GM19372 (cell line): ENCODE measurements around the gene CREG2.
"Not testable (repeated sequence)": the region's sequence is repeated elsewhere in the genome, so short reads cannot be mapped to it uniquely, and the experiment has no call there.

Experiments used
- ATAC-seq: cut with Tn5 transposase; IDR thresholded peaks from one replicate; pipeline ENCODE4 v1.9.1; 2021; ENCODE audit warnings: mild to moderate bottlenecking, low read depth, moderate library complexity; ENCODE audit not compliant: unreplicated experiment

The CREG2 gene

GRCh38 chr2:101375653-101376052 is 11.7 kb downstream of the CREG2 start:
- ATAC-seq: no peak

- no peak for ATAC-seq
Observed at GRCh38 chr2:101374821-101375561, 12.3 kb downstream of the CREG2 start.

GRCh38 chr2:101372792-101373191 is 14.5 kb downstream of the CREG2 start:
- ATAC-seq: no peak

GRCh38 chr2:101371636-101372035 is 15.7 kb downstream of the CREG2 start:
- ATAC-seq: no peak

GRCh38 chr2:101369100-101369499 is 18.2 kb downstream of the CREG2 start:
- no peak for ATAC-seq

- no peak for ATAC-seq
Observed at GRCh38 chr2:101368376-101368775, 18.9 kb downstream of the CREG2 start.

- no peak for ATAC-seq
Observed at GRCh38 chr2:101367508-101367907, 19.8 kb downstream of the CREG2 start.

- no peak for ATAC-seq
Observed at GRCh38 chr2:101364878-101365277, 22.4 kb downstream of the CREG2 start.

- no peak for ATAC-seq
Observed at GRCh38 chr2:101362777-101363176, 24.5 kb downstream of the CREG2 start.

- no peak for ATAC-seq
Observed at GRCh38 chr2:101362316-101362715, 25.0 kb downstream of the CREG2 start.

GRCh38 chr2:101361522-101361921 is 25.8 kb downstream of the CREG2 start:
- ATAC-seq: no peak

GRCh38 chr2:101361121-101361520 is 26.2 kb downstream of the CREG2 start:
- ATAC-seq: no peak

- no peak for ATAC-seq
Observed at GRCh38 chr2:101360232-101360631, 27.1 kb downstream of the CREG2 start.

GRCh38 chr2:101359410-101359954 is 27.8 kb downstream of the CREG2 start:
- ATAC-seq: no peak

GRCh38 chr2:101357376-101357775 is 29.9 kb downstream of the CREG2 start:
- ATAC-seq: no peak

GRCh38 chr2:101356521-101356920 is 30.8 kb downstream of the CREG2 start:
- ATAC-seq: no peak

- no peak for ATAC-seq
Observed at GRCh38 chr2:101356055-101356454, 31.2 kb downstream of the CREG2 start.

GRCh38 chr2:101355401-101356054 is 31.8 kb downstream of the CREG2 start:
- no peak for ATAC-seq

- no peak for ATAC-seq
Observed at GRCh38 chr2:101354420-101355311, 32.6 kb downstream of the CREG2 start.

- not testable (repeated sequence) for ATAC-seq
Observed at GRCh38 chr2:101352631-101353030, 34.7 kb downstream of the CREG2 start.

- ATAC-seq: no peak
Observed at GRCh38 chr2:101351207-101351606, 36.1 kb downstream of the CREG2 start.
